SKM-1 treated with dmso at 0.1 percent for 144 hours (cell line): Measurements from ENCODE around the gene MFSD2A.
"Not testable (repeated sequence)": the region's sequence is repeated elsewhere in the genome, so short reads cannot be mapped to it uniquely, and the experiment has no call there.

Source experiments
- DNase-seq: peaks from one replicate; lab custom pipeline; 2025; ENCODE audit not compliant: unreplicated experiment; lab: John Stamatoyannopoulos, UW

MFSD2A gene

DNA sequence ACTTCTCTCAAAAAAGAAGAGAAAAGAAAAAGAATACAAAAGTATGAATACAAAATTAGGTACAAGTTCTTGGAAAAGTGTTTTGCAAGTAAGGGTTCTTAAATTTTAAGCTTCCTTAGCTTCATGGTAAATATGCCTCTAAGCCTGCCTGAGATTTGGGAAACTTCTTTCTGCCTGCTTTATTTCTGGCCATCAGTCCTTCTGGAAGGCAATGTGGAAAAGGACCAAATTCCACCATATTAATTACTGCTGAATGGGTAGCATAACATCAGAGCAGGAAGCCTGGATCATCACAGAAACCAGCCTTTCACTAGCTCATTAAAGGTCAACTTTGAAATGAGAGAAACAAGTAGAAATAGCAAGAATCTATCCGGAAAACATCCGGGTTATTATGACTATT, 46.5 kb downstream of the MFSD2A start:
- DNase-seq = no peak

GRCh38 chr1:40003156-40004093, 48.5 kb downstream of the MFSD2A start:
- DNase-seq = no peak

DNA sequence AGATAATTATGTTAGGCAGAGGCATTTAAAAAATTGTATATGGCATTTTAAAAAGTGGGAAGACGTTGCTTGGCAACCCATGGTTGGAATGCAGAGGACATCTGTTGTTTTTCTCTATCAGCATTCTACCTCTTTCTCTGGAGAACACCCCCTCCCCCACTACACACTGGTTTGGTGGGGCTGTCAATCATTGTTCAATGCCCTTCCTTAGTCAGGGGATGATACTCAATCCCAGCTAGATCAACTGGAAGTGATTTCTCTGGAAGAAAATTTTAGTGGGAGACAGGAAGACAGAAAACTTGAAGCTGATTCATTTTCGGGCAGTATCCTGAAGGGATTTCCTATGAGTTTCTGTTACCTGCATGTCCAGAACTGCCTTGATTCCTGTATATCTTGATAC, 49.9 kb downstream of the MFSD2A start:
- no peak for DNase-seq

GRCh38 chr1:40007481-40008034, 52.6 kb downstream of the MFSD2A start:
- DNase-seq = not testable (repeated sequence)

- no peak for DNase-seq
These were observed 56.3 kb downstream of the MFSD2A start for GRCh38 chr1:40011198-40011597.

GRCh38 chr1:40014253-40014706, 59.3 kb downstream of the MFSD2A start:
- no peak for DNase-seq

DNA sequence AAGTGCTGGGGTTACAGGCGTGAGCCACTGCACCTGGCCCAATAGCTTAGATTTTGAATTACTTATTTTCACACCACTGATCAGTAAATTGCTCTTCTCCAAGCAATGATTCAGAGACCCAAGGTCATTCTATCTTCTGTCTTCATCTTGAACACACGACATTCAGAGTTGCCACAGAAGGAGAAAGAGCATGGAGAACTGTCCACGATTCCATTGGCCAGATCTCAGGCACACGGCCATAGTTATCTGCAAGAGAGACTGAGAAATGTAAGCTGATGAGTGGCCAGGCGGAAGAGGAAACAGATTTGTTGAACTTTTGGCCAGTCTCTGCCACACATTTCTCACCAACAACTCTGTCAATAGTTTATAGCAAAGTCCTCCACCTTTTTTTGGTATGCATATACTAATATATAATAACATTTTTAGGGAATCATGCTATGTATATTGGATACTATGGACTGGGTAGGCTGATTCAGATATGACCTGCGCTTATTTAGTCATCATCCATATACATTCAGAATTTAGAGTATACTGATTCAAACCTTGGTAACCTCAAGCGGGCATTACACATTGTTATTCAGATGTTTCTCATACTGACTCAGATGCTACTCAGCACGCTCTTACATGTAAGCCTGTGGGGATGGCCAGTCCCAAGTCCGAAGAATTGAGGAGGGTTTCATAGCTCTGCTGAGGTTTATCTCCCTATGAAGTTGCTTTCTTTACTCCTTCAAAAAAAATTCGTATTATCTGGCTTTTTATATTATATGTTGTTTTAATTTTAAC, 60.1 kb downstream of the MFSD2A start:
- DNase-seq = no peak

DNA sequence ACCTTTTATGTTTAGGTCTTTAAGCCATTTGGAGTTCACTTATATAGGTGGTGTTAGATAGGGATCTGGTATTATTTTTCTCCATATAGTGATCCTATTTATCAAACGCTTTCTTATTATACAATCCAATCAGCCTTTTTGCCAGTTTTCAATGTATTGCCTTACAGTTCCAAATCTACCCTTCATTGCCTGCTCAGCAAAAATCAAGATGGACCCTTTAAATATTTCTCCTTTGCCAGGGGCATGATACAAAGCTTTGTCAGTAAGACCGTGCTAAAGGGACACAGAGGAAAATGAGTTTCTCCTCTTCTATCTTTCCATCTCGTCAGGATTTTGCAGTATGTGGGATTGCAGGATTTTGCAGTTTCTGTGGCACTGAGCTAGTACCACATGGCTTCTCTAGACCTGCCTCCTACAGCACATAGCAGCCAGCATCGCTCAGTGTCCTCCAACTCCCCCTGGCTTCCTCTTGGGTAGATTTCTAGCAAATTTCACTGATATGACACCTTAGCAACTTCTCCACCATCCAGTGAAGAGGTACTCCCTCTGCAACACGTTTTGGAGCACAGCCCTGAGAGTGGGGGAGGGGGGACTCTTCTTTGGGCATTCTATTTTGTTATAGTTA, 63.1 kb downstream of the MFSD2A start:
- DNase-seq = no peak
